ENCODE data around the gene DUSP10. TPM values are rescaled to one million over a fixed set of nuclear protein-coding genes. Genes with fewer than 3 reads are reported as not detected.

Gene DUSP10
- total RNA-seq, 1 experiment from 2014 or later = 0.17 TPM

GRCh38 chr1:221762121-221762520 is 20.2 kb upstream of the DUSP10 start:
- Histone ChIP-seq H3K9me3 (ENCODE audit: low read depth, low read length, poor library complexity, severe bottlenecking) (no peaks in the 10 kb centered on the region), H3K27ac (ENCODE audit: low read depth, low read length, poor library complexity, severe bottlenecking) (no peak overlapping the region), H3K27me3 (replicated peaks; ENCODE audit: insufficient read depth, low read depth, low read length, poor library complexity) (no peaks in the 10 kb centered on the region), H3K4me1 (ENCODE audit: insufficient read depth, low read length, poor library complexity, severe bottlenecking) (no peaks in the 10 kb centered on the region), H3K36me3 (ENCODE audit: insufficient read depth, low read length, poor library complexity, severe bottlenecking) (no peaks in the 10 kb centered on the region), H3K4me3 (ENCODE audit: low read depth, low read length, poor library complexity, severe bottlenecking) (no peak overlapping the region)
- ChIA-PET CTCF (no interaction called here), POLR2A (ENCODE audit: low non-redundant PET) (no interaction called here)
- DNase-seq (ENCODE audit: low spot score) = no peak
- intact Hi-C loops (cut with micrococcal nuclease; ENCODE audit: unreplicated experiment) = no loop called here
- TF ChIP-seq EZH2 (IDR thresholded peaks at IDR 0.05; ENCODE audit: borderline replicate concordance, low read depth, low read length, poor library complexity, severe bottlenecking) = no peak
- TF ChIP-seq, protein P1, sequence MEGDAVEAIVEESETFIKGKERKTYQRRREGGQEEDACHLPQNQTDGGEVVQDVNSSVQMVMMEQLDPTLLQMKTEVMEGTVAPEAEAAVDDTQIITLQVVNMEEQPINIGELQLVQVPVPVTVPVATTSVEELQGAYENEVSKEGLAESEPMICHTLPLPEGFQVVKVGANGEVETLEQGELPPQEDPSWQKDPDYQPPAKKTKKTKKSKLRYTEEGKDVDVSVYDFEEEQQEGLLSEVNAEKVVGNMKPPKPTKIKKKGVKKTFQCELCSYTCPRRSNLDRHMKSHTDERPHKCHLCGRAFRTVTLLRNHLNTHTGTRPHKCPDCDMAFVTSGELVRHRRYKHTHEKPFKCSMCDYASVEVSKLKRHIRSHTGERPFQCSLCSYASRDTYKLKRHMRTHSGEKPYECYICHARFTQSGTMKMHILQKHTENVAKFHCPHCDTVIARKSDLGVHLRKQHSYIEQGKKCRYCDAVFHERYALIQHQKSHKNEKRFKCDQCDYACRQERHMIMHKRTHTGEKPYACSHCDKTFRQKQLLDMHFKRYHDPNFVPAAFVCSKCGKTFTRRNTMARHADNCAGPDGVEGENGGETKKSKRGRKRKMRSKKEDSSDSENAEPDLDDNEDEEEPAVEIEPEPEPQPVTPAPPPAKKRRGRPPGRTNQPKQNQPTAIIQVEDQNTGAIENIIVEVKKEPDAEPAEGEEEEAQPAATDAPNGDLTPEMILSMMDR (conservative IDR thresholded peaks at IDR 0.05; ENCODE audit: low read depth, low read length) = no peak
- no TSS peak for BruUV-seq (replicated peaks)

DNA sequence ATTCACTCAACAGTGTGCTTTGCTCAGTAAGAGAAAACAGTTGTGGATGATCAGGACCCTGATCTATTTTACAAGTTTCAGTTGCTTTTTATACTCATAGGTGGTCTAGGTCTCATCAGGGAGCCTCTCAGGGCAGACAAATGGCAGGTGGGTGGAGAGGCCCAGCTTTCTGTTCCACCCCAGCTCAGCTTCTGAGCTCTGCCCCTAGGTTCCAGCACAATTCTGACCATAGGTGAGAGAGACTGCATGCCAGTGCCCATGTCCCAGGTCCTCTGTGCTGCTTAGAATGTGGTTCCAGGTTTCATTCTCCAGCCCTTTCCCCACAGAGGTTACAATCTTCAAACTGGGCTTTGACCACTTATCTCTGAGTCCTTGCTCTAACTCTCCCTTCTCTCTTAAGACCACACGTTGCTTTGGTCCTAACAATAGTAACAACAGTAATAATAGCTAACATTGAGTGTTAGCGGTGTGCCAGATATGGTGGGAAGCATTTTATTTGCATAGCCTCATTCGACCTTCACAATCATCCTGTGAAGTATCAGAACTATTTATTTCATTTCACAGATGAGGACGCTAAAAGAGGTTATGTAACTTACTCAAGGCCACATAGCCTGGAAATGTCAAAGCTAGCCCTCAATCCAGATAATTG is 19.6 kb upstream of the DUSP10 start:
- H3K4me3 ChIP-seq (ENCODE audit: low read depth, low read length, poor library complexity, severe bottlenecking) = no peak overlapping the region
- no peak overlapping the region for H3K27ac ChIP-seq (ENCODE audit: low read depth, low read length, poor library complexity, severe bottlenecking)
- H3K9me3 ChIP-seq (ENCODE audit: low read depth, low read length, poor library complexity, severe bottlenecking) = no peaks in the 10 kb centered on the region
- H3K4me1 ChIP-seq (ENCODE audit: insufficient read depth, low read length, poor library complexity, severe bottlenecking) = no peaks in the 10 kb centered on the region
- no peaks in the 10 kb centered on the region for H3K36me3 ChIP-seq (ENCODE audit: insufficient read depth, low read length, poor library complexity, severe bottlenecking)
- TF ChIP-seq, protein P1 (conservative IDR thresholded peaks at IDR 0.05; ENCODE audit: low read depth, low read length) = no peak
- TF ChIP-seq EZH2 (IDR thresholded peaks at IDR 0.05; ENCODE audit: borderline replicate concordance, low read depth, low read length, poor library complexity, severe bottlenecking) = no peak
- H3K27me3 ChIP-seq (replicated peaks; ENCODE audit: insufficient read depth, low read depth, low read length, poor library complexity) = no peaks in the 10 kb centered on the region
- intact Hi-C loops (cut with micrococcal nuclease; ENCODE audit: unreplicated experiment) = no loop called here
- ChIA-PET POLR2A (ENCODE audit: low non-redundant PET) (no interaction called here), CTCF (no interaction called here)
- no TSS peak for BruUV-seq (replicated peaks)
- DNase-seq (ENCODE audit: low spot score) = no peak

DNA sequence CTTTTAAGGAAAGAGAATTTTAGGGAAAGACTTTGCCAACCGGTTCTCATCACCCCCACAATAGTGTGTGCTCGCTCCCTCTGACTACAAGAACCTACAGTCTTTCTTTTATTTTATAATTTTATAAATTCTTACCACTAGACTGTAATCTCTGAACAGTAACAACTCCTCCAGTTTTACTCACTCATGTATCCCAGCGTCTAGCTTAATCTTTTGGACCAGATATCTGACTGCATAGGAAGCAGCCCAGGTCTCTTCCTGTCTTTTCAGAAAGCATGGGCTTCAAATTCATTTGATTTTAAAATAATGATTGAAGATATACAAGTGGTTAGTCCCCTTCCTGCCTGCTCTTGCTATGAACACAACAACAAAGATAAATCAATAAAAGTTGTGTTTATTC is 19.0 kb upstream of the DUSP10 start:
- no peak for DNase-seq (ENCODE audit: low spot score)
- Histone ChIP-seq H3K36me3 (ENCODE audit: insufficient read depth, low read length, poor library complexity, severe bottlenecking) (no peaks in the 10 kb centered on the region), H3K27ac (ENCODE audit: low read depth, low read length, poor library complexity, severe bottlenecking) (no peak overlapping the region), H3K9me3 (ENCODE audit: low read depth, low read length, poor library complexity, severe bottlenecking) (no peaks in the 10 kb centered on the region), H3K4me1 (ENCODE audit: insufficient read depth, low read length, poor library complexity, severe bottlenecking) (no peaks in the 10 kb centered on the region), H3K27me3 (replicated peaks; ENCODE audit: insufficient read depth, low read depth, low read length, poor library complexity) (no peaks in the 10 kb centered on the region), H3K4me3 (ENCODE audit: low read depth, low read length, poor library complexity, severe bottlenecking) (no peak overlapping the region)
- POLR2A ChIA-PET (ENCODE audit: low non-redundant PET) = no interaction called here
- BruUV-seq (replicated peaks) = no TSS peak
- CTCF ChIA-PET = no interaction called here
- intact Hi-C loops (cut with micrococcal nuclease; ENCODE audit: unreplicated experiment) = no loop called here
- TF ChIP-seq, protein P1 (conservative IDR thresholded peaks at IDR 0.05; ENCODE audit: low read depth, low read length) = no peak
- TF ChIP-seq EZH2 (IDR thresholded peaks at IDR 0.05; ENCODE audit: borderline replicate concordance, low read depth, low read length, poor library complexity, severe bottlenecking) = no peak

All from A673 (cell line).